GM10248 (cell line): ENCODE measurements around the gene MIER1.

ENCODE experiments used
- CTCF ChIA-PET: fragments of 300-600 bp; sonication (Branson Sonifier 250); formaldehyde crosslinking; extraction: SDS; loops from one replicate; lab custom pipeline; 2021; ENCODE audit warnings: antibody characterized with exemption; lab: Yijun Ruan, JAX
- POLR2A ChIA-PET: fragments of 350-650 bp; sonication (Branson Sonifier 250); formaldehyde crosslinking; extraction: SDS; loops from one replicate; lab custom pipeline; 2020; ENCODE audit warnings: antibody characterized with exemption; lab: Yijun Ruan, JAX
- DNase-seq: peaks from one replicate; pipeline ENCODE4 v3.0.0; 2012; ENCODE audit errors: extremely low spot score
- TF ChIP-seq, protein P1 (sequence below): IDR thresholded peaks from 2 replicates; pipeline ENCODE4 v1.5.1; 2012; ENCODE audit warnings: mild to moderate bottlenecking, low read depth; ENCODE audit errors: extremely low read depth, missing control alignments, control extremely low read depth

The MIER1 gene

DNA sequence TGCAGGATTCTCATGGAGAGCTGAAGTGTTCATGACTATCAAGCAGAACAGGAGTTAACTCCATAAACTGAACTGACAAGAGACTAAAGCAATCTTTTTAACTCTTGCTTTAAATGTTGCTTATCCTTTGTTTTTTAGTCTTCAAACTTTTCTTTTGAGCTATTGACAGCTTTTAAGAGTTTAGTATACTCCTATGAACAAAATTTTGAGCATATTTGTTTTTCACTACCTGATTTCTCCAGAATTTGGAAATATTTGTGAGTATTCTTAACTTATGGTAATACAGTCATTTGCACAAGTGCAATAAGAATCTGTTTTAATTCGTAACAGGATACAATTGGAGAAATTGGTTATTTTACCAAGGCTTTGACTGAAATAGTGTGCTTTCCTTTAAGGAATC lies 7.3 kb upstream of the MIER1 start:
- TF ChIP-seq, protein P1, sequence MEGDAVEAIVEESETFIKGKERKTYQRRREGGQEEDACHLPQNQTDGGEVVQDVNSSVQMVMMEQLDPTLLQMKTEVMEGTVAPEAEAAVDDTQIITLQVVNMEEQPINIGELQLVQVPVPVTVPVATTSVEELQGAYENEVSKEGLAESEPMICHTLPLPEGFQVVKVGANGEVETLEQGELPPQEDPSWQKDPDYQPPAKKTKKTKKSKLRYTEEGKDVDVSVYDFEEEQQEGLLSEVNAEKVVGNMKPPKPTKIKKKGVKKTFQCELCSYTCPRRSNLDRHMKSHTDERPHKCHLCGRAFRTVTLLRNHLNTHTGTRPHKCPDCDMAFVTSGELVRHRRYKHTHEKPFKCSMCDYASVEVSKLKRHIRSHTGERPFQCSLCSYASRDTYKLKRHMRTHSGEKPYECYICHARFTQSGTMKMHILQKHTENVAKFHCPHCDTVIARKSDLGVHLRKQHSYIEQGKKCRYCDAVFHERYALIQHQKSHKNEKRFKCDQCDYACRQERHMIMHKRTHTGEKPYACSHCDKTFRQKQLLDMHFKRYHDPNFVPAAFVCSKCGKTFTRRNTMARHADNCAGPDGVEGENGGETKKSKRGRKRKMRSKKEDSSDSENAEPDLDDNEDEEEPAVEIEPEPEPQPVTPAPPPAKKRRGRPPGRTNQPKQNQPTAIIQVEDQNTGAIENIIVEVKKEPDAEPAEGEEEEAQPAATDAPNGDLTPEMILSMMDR = no peak
- ChIA-PET POLR2A (no interaction called here), CTCF (no interaction called here)
- no peak for DNase-seq

DNA sequence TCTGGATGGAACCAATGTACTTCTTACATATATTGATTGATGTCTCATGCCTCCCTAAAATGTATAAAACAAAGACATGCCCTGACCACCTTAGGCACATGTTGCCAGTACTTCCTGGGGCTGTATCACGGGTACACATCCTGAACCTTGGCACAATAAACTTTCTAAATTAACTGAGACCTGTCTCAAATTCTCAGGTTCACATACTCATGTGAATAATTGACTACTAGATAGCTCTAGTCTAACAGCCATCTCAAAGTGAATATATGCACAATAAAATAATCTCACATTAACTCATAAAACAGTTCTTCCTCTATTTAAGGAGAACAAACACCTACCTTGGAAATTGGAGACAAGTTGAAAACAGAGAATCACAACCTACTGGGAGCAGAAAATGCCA lies 5.7 kb upstream of the MIER1 start:
- DNase-seq = no peak
- ChIA-PET CTCF (no interaction called here), POLR2A (no interaction called here)
- TF ChIP-seq, protein P1 = no peak

DNA sequence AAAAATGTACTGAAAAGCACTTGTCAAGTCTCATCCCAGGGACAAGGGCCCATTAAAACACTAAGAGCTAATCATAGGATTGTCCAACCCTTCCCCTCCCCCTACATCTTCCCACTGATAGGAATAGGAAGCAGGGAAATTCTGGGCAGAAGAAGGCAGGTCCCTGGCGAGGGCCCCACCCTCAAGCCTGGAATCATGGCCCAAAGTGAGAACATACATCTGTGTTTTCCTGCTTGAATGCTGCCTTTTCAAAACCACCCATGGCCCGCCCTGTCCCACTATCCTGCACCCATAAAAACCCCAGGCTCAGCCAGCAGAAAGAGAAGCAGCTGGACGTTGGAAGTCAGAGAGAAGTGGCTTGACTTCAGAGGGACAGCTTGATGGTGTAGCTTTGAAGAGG lies 5.0 kb upstream of the MIER1 start:
- TF ChIP-seq, protein P1 = no peak
- ChIA-PET POLR2A (no interaction called here), CTCF (no interaction called here)
- no peak for DNase-seq

DNA sequence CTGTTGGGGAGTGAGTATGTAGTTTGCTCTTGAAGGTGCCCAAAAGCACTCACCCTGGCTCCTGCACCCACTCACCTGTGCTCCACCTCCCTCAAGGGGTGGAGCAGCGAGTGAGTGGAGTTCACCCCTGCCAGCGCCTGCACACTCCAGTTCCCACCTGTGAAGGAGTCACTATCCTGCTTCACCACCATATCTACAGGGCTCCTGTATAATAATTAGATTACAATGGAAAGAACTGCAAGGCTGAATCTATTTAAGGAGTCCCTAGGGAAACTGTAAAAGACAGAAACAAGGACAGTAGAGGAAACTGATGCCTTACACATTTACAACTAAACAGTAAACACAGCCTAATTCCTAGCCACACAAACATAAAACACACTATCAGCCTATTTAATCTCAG lies 4.2 kb upstream of the MIER1 start:
- ChIA-PET POLR2A (no interaction called here), CTCF (no interaction called here)
- TF ChIP-seq, protein P1 = no peak
- no peak for DNase-seq

DNA sequence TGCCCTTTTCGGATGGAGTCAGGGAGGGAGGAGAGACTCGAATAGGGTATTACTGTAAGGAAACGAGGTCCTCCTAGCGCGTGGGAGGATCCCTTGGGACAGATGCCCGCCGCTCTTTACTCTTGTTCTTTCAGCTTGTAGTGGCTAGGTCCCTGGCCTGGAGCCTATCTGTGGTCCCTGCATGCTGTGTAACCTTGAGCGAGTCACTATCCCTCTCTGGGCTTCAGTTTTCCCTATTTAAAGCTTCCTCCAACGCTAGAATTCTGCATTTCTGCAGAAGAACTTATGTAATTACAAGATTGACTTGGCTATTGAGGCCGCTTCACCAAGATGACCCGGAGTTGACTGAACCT lies 744 bp downstream of the MIER1 start:
- POLR2A ChIA-PET = interaction anchor here (1.3 kb wide), 1 partner anchor 8 kb away, joined by 4 read pairs; no protein-coding TSS in a partner anchor
- CTCF ChIA-PET = interaction anchor here (1.0 to 3.0 kb wide), 3 partner anchors 9 to 71 kb away, joined by 4 to 9 read pairs (median 6); no protein-coding TSS in a partner anchor
- TF ChIP-seq, protein P1 = no peak
- DNase-seq = no peak

DNA sequence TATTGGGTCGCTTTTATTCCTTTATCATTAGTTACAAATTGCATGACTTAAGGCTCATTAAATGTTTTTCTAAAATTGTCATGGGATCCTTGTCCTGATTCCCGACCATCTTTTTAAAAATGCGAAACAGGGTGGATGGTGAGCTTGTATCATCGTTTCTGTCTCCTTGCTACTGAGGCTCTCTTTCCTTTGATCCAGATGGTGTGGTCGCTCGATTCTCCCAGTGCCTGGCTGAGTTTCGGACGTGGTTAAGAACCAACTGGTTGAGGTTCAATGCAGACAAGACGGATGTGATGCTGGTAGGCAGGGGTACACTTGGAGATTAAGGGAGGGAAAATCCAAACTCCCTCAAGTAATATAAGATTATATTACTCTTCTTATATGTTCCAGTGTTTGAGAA lies 1.2 kb downstream of the MIER1 start:
- ChIA-PET POLR2A (no interaction called here), CTCF (interaction anchor here (2.1 to 3.0 kb wide), 2 partner anchors 8 to 12 kb away, joined by 6 to 9 read pairs; no protein-coding TSS in a partner anchor)
- TF ChIP-seq, protein P1 = no peak
- no peak for DNase-seq

DNA sequence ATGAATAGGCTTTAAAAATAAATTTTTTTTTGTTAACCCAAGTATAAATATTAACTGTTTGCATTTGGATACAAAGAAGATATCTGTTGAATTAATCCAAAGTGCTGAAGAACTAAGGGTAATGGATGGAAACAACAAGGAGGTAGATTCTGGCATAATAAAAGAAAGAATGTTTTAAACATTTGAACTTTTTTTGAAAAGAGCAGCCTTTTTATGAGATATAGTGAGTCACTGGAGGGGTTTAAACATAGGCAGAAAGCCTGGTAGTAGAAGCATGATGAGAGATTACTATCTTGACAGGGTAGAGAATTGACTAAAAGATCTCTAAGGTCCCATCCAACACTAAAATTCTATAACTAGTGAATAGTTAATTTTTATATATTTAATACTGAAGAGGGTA lies 2.7 kb downstream of the MIER1 start:
- ChIA-PET POLR2A (no interaction called here), CTCF (no interaction called here)
- TF ChIP-seq, protein P1 = no peak
- no peak for DNase-seq
